ENCODE data around the gene ARHGAP15. TPM values are rescaled to one million over a fixed set of nuclear protein-coding genes. Genes with fewer than 3 reads are reported as not detected.

The ARHGAP15 gene
- polyA plus RNA-seq, 1 donor from 2014 or later = 0.30 TPM

GRCh38 chr2:143158551-143159485, 29.6 kb downstream of the ARHGAP15 start:
- Histone ChIP-seq H3K9me3 (ENCODE audit: low read length) (no peaks in the 10 kb centered on the region), H3K9ac (ENCODE audit: low read length) (no peak overlapping the region), H3F3A (ENCODE audit: insufficient read depth, low read length, poor library complexity, severe bottlenecking) (no peaks in the 10 kb centered on the region), H2AFZ (ENCODE audit: low read depth, low read length) (no peak overlapping the region), H3K4me3 (ENCODE audit: low read length) (no peak overlapping the region), H3K36me3 (ENCODE audit: insufficient read depth, low read length) (no peaks in the 10 kb centered on the region), H3K27ac (ENCODE audit: low read length) (no peak overlapping the region), H3K4me2 (ENCODE audit: low read length) (no peak overlapping the region), H4K20me1 (ENCODE audit: insufficient read depth) (no peaks in the 10 kb centered on the region), H3K9me2 (ENCODE audit: insufficient read depth, low read length) (no peaks in the 10 kb centered on the region), H3K27me3 (ENCODE audit: insufficient read depth, low read depth, low read length) (peaks cover 25% of the 10 kb centered on the region), H3K79me2 (replicated peaks; ENCODE audit: insufficient read depth, low read length) (no peaks in the 10 kb centered on the region)
- TF ChIP-seq CTCF (IDR thresholded peaks at IDR 0.05; ENCODE audit: poor library complexity, severe bottlenecking) = no peak
- TF ChIP-seq POLR2AphosphoS5 (IDR thresholded peaks at IDR 0.05) = no peak
- TF ChIP-seq RAD21 (conservative IDR thresholded peaks at IDR 0.05) = no peak

DNA sequence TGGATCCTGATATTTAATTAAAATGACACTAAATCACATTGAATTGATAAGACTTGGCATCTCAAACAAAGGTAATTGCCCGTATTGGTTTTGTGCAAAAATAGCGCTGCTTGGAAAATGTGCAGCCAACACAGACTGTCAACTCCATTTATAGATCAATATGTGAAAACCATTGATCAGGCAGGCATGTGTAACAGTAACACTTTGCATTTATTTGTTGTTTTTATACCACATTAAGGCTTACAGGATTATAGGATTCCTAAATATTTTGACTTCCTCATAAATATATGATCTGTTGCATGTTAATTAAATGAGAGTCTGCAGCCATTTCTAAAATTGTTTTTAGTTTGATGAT, 30.2 kb downstream of the ARHGAP15 start:
- no peak overlapping the region for H3K4me2 ChIP-seq (ENCODE audit: low read length)
- no peak overlapping the region for H3K27ac ChIP-seq (ENCODE audit: low read length)
- H3K36me3 ChIP-seq (ENCODE audit: insufficient read depth, low read length) = no peaks in the 10 kb centered on the region
- H3F3A ChIP-seq (ENCODE audit: insufficient read depth, low read length, poor library complexity, severe bottlenecking) = no peaks in the 10 kb centered on the region
- H4K20me1 ChIP-seq (ENCODE audit: insufficient read depth) = no peaks in the 10 kb centered on the region
- no peak overlapping the region for H2AFZ ChIP-seq (ENCODE audit: low read depth, low read length)
- no peak overlapping the region for H3K4me3 ChIP-seq (ENCODE audit: low read length)
- H3K9ac ChIP-seq (ENCODE audit: low read length) = no peak overlapping the region
- no peaks in the 10 kb centered on the region for H3K79me2 ChIP-seq (replicated peaks; ENCODE audit: insufficient read depth, low read length)
- TF ChIP-seq MXI1 (conservative IDR thresholded peaks at IDR 0.05; ENCODE audit: poor library complexity, severe bottlenecking) (no peak), POLR2AphosphoS5 (IDR thresholded peaks at IDR 0.05) (no peak), SMC3 (conservative IDR thresholded peaks at IDR 0.05; ENCODE audit: poor library complexity) (no peak), TAF1 (IDR thresholded peaks at IDR 0.05; ENCODE audit: low read depth) (no peak), EZH2 (IDR thresholded peaks at IDR 0.05; ENCODE audit: borderline replicate concordance, insufficient read depth, low read length, poor library complexity, severe bottlenecking) (no peak), REST (IDR thresholded peaks at IDR 0.05; ENCODE audit: borderline replicate concordance) (no peak), RAD21 (conservative IDR thresholded peaks at IDR 0.05) (no peak), EP300 (conservative IDR thresholded peaks at IDR 0.05; ENCODE audit: poor library complexity, severe bottlenecking) (no peak), CTCF (IDR thresholded peaks at IDR 0.05; ENCODE audit: poor library complexity, severe bottlenecking) (no peak)
- H3K9me2 ChIP-seq (ENCODE audit: insufficient read depth, low read length) = no peaks in the 10 kb centered on the region
- peaks cover 23% of the 10 kb centered on the region for H3K27me3 ChIP-seq (ENCODE audit: insufficient read depth, low read depth, low read length)
- no peaks in the 10 kb centered on the region for H3K9me3 ChIP-seq (ENCODE audit: low read length)
